Neural crest cell (in vitro differentiated cells): Measurements from ENCODE around the gene TMEM135. TPM values are rescaled to one million over a fixed set of nuclear protein-coding genes. Genes with fewer than 3 reads are reported as not detected.
"Not testable (repeated sequence)": the region's sequence is repeated elsewhere in the genome, so short reads cannot be mapped to it uniquely, and the experiment has no call there.

ENCODE experiments used
- DNase-seq: peaks from one replicate; pipeline ENCODE4 v3.0.0; 2021; ENCODE audit warnings: low read depth, mixed read lengths, low spot score
- H3K27ac Mint-ChIP-seq: one replicate; pipeline ENCODE4 v1.8.0; 2021; ENCODE audit warnings: mild to moderate bottlenecking, mixed read lengths; ENCODE audit not compliant: unreplicated experiment
- H3K27me3 Mint-ChIP-seq: 2 replicates; pipeline ENCODE4 v1.8.0; 2021; ENCODE audit warnings: low read depth, mild to moderate bottlenecking, mixed read lengths
- H3K36me3 Mint-ChIP-seq: 2 replicates; pipeline ENCODE4 v1.8.0; 2021; ENCODE audit warnings: low read depth, mild to moderate bottlenecking, mixed read lengths
- H3K4me1 Mint-ChIP-seq: 2 replicates; pipeline ENCODE4 v1.8.0; 2021; ENCODE audit warnings: mixed read lengths
- H3K4me3 Mint-ChIP-seq: one replicate; pipeline ENCODE4 v1.8.0; 2021; ENCODE audit warnings: mild to moderate bottlenecking, mixed read lengths
- H3K9me3 Mint-ChIP-seq: 2 replicates; pipeline ENCODE4 v1.8.0; 2021; ENCODE audit warnings: mixed read lengths
- total RNA-seq: library from RNA; stranded (reverse); gene quantifications from 2 replicates; pipeline ENCODE4 v1.2.1, GENCODE V29; 2021
- TF ChIP-seq, protein P1 (sequence below): fragments of 200-600 bp; sonication (generic); conservative IDR thresholded peaks from 2 replicates; pipeline ENCODE4 v1.5.0; 2021; ENCODE audit warnings: antibody characterized with exemption, mild to moderate bottlenecking

The TMEM135 gene
- total RNA-seq, 1 donor from 2014 or later: 39.5 TPM

DNA sequence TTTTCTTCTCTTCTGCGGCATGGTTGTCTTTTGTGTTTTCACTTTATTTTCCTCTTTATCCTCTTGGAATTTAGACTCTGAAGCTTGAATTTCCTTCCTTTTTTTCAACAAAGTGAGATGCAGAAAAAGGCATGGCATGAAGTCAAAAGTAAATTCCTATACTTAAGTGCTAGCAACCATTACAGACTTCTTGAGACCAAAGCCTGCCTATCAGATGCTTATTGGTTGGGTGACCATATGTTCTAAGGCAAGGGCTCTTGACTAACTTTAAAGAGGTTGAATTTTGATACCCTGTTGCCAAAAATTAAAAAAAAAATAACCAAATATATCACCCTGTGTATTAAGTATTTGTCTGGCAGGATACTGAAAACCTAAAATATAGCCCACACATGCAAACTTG is 237.4 kb downstream of the TMEM135 start:
- Mint-ChIP-seq H3K4me1 (no peaks in the 10 kb centered on the region), H3K9me3 (no peaks in the 10 kb centered on the region), H3K36me3 (no peaks in the 10 kb centered on the region), H3K27me3 (no peaks in the 10 kb centered on the region), H3K4me3 (no peak overlapping the region), H3K27ac (no peak overlapping the region)
- no peak for DNase-seq
- TF ChIP-seq, protein P1, sequence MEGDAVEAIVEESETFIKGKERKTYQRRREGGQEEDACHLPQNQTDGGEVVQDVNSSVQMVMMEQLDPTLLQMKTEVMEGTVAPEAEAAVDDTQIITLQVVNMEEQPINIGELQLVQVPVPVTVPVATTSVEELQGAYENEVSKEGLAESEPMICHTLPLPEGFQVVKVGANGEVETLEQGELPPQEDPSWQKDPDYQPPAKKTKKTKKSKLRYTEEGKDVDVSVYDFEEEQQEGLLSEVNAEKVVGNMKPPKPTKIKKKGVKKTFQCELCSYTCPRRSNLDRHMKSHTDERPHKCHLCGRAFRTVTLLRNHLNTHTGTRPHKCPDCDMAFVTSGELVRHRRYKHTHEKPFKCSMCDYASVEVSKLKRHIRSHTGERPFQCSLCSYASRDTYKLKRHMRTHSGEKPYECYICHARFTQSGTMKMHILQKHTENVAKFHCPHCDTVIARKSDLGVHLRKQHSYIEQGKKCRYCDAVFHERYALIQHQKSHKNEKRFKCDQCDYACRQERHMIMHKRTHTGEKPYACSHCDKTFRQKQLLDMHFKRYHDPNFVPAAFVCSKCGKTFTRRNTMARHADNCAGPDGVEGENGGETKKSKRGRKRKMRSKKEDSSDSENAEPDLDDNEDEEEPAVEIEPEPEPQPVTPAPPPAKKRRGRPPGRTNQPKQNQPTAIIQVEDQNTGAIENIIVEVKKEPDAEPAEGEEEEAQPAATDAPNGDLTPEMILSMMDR: no peak

DNA sequence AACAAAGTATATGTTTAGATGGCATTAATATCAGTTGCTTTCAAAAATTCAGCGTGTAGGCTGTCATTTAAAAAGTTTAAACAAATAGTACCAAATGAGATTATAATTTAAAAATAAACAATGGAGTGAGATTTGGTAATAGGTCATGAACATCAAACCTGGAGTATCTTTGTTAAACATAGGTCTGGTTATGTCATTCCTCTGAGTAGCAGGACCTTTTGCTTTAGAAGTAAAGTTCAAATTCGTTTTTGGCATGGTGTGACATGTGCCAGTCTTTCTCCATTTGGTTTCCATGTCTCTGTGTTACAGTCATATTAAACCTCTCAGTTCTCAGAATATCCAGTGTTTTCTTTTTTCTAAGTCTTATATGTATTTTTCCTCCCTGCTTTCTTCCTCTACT is 242.4 kb downstream of the TMEM135 start:
- Mint-ChIP-seq H3K27ac (no peak overlapping the region), H3K4me1 (no peaks in the 10 kb centered on the region), H3K4me3 (no peak overlapping the region), H3K27me3 (no peaks in the 10 kb centered on the region), H3K9me3 (no peaks in the 10 kb centered on the region), H3K36me3 (no peaks in the 10 kb centered on the region)
- TF ChIP-seq, protein P1: no peak
- DNase-seq: no peak

DNA sequence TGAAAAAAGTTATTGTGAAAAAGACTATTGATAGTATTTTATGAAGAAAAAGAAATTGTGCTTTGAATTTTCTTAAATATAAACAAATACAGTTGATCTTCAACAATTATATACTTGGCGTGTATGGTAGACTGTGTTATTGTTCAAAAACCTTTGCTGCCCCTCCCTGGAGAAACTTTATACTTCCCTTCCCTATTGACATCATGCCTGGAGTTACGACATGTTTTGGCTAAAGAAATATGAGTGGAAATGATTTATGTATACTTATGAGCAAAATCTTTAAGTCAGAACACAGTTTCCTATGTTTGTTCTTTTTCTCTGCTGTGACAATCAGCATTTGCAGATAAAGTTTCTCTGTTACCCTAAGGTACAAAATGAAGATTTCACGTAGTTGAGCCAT is 243.8 kb downstream of the TMEM135 start:
- Mint-ChIP-seq H3K36me3 (peaks cover 8% of the 10 kb centered on the region), H3K9me3 (no peaks in the 10 kb centered on the region), H3K4me3 (no peak overlapping the region), H3K4me1 (no peaks in the 10 kb centered on the region), H3K27ac (no peak overlapping the region), H3K27me3 (no peaks in the 10 kb centered on the region)
- no peak for DNase-seq
- TF ChIP-seq, protein P1: no peak

DNA sequence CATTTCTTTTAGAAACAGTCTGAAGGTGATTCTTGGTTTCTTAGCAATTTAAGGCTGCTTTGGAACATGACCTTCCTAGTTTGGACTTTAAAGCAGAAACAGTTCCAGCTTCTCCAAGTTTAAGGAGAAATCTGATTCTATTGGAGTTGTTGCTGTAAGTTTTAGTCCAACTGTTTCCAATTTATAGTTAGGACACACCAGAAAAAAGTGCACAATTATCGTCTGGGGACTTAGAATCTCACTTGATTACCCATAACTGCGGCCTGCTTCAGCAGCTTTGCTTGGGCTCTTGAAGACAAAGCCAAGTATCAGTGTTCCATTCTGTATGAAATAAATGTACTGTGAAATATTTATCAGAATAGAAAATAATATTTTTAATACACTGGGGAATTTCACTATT is 246.6 kb downstream of the TMEM135 start:
- H3K9me3 Mint-ChIP-seq: no peaks in the 10 kb centered on the region
- no peak for DNase-seq
- TF ChIP-seq, protein P1: no peak
- no peak overlapping the region for H3K4me3 Mint-ChIP-seq
- H3K4me1 Mint-ChIP-seq: no peaks in the 10 kb centered on the region
- peaks cover 8% of the 10 kb centered on the region for H3K36me3 Mint-ChIP-seq
- H3K27me3 Mint-ChIP-seq: no peaks in the 10 kb centered on the region
- no peak overlapping the region for H3K27ac Mint-ChIP-seq

DNA sequence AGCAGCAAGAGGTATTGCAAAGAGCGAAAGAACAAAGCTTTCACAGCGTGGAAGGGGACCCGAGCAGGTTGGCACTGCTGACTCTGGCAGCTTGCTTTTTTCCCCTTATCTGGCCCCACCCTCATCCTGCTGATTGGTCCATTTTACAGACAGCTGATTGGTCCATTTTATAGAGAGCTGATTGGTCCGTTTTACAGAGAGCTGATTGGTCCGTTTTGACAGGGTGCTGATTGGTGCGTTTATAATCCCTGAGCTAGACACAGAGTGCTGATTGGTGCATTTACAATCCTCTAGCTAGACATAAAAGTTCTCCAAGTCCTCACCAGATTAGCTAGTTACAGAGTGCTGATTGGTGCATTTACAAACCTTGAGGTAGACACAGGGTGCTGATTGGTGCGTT is 247.9 kb downstream of the TMEM135 start:
- not testable (repeated sequence) for DNase-seq, H3K27ac Mint-ChIP-seq, H3K27me3 Mint-ChIP-seq, H3K9me3 Mint-ChIP-seq, H3K36me3 Mint-ChIP-seq, H3K4me3 Mint-ChIP-seq, H3K4me1 Mint-ChIP-seq

DNA sequence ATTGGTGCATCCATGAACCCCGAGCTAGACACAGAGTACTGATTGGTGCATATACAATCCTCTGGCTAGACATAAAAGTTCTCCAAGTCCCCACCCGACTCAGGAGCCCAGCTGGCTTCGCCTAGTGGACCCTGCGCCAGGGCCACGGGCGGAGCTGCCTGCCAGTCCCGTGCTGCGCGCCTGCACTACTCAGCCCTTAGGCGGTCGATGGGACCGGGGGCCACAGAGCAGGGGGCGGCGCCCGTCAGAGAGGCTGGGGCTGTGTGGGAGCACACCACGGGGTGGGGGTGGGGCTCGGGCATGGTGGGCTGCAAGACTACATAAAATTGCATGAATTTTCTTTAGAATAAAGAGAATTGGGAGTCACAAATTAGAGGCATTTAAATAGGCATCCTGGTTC is 248.6 kb downstream of the TMEM135 start:
- no peak for DNase-seq
- H3K27ac Mint-ChIP-seq: no peak overlapping the region
- TF ChIP-seq, protein P1: no peak
- H3K27me3 Mint-ChIP-seq: no peaks in the 10 kb centered on the region
- no peak overlapping the region for H3K4me3 Mint-ChIP-seq
- peaks cover 8% of the 10 kb centered on the region for H3K36me3 Mint-ChIP-seq
- no peaks in the 10 kb centered on the region for H3K9me3 Mint-ChIP-seq
- no peaks in the 10 kb centered on the region for H3K4me1 Mint-ChIP-seq
